Chondrocyte (in vitro differentiated cells): ENCODE measurements around the gene ITPK1. TPM values are rescaled to one million over a fixed set of nuclear protein-coding genes. Genes with fewer than 3 reads are reported as not detected.
A peak's percentile ranks its signal among the peaks of the same experiment; 100 is the strongest.

Experiments used
- DNase-seq: peaks from one replicate; pipeline ENCODE4 v3.0.0; 2021; ENCODE audit warnings: mixed read lengths, low spot score
- H3K27ac Mint-ChIP-seq: one replicate; pipeline ENCODE4 v1.8.0; 2021; ENCODE audit warnings: mild to moderate bottlenecking, moderate library complexity, mixed read lengths; ENCODE audit not compliant: unreplicated experiment
- H3K27me3 Mint-ChIP-seq: 2 replicates; pipeline ENCODE4 v1.8.0; 2021; ENCODE audit warnings: low read depth, mixed read lengths
- H3K36me3 Mint-ChIP-seq: 2 replicates; pipeline ENCODE4 v1.8.0; 2021; ENCODE audit warnings: low read depth, mixed read lengths
- H3K4me1 Mint-ChIP-seq: 2 replicates; pipeline ENCODE4 v1.8.0; 2021; ENCODE audit warnings: low read depth, mild to moderate bottlenecking, mixed read lengths
- H3K4me3 Mint-ChIP-seq: one replicate; pipeline ENCODE4 v1.8.0; 2021; ENCODE audit warnings: mild to moderate bottlenecking, moderate library complexity, mixed read lengths; ENCODE audit not compliant: unreplicated experiment
- H3K9me3 Mint-ChIP-seq: 2 replicates; pipeline ENCODE4 v1.8.0; 2021; ENCODE audit warnings: low read depth, mixed read lengths
- total RNA-seq: library from RNA; stranded (reverse); gene quantifications from 3 replicates; pipeline ENCODE4 v1.2.1, GENCODE V29; 2021
- TF ChIP-seq, protein P1 (sequence below): fragments of 200-600 bp; sonication (generic); IDR thresholded peaks from 2 replicates; pipeline ENCODE4 v1.5.0; 2021; ENCODE audit warnings: antibody characterized with exemption, mild to moderate bottlenecking, moderate library complexity

ITPK1 gene
- total RNA-seq, 1 donor from 2014 or later = 27.7 TPM

DNA sequence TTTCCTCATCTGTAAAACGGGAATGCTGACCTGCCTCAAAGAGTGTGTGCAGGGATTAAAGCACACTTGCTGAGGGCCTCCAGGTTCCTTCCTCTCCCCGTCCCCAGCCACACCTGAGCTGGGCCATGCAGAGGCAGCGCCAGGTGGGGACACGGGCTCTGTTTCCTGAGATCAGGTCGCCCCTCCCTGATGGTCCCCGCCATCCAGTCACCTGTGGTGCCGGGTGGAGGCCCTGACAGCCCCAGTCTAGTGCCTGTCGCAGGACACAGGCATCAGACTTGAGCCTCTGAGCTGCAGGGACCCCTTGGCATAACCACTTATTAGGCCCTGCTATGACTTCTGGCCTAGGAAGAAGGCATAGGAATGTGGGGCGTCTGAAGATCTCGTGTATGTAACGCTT is 180.3 kb downstream of the ITPK1 start:
- no peaks in the 10 kb centered on the region for H3K36me3 Mint-ChIP-seq
- TF ChIP-seq, protein P1, sequence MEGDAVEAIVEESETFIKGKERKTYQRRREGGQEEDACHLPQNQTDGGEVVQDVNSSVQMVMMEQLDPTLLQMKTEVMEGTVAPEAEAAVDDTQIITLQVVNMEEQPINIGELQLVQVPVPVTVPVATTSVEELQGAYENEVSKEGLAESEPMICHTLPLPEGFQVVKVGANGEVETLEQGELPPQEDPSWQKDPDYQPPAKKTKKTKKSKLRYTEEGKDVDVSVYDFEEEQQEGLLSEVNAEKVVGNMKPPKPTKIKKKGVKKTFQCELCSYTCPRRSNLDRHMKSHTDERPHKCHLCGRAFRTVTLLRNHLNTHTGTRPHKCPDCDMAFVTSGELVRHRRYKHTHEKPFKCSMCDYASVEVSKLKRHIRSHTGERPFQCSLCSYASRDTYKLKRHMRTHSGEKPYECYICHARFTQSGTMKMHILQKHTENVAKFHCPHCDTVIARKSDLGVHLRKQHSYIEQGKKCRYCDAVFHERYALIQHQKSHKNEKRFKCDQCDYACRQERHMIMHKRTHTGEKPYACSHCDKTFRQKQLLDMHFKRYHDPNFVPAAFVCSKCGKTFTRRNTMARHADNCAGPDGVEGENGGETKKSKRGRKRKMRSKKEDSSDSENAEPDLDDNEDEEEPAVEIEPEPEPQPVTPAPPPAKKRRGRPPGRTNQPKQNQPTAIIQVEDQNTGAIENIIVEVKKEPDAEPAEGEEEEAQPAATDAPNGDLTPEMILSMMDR = no peak
- H3K27me3 Mint-ChIP-seq = no peaks in the 10 kb centered on the region
- H3K4me1 Mint-ChIP-seq = no peaks in the 10 kb centered on the region
- no peak overlapping the region for H3K4me3 Mint-ChIP-seq
- no peak overlapping the region for H3K27ac Mint-ChIP-seq
- no peaks in the 10 kb centered on the region for H3K9me3 Mint-ChIP-seq
- DNase-seq = no peak

DNA sequence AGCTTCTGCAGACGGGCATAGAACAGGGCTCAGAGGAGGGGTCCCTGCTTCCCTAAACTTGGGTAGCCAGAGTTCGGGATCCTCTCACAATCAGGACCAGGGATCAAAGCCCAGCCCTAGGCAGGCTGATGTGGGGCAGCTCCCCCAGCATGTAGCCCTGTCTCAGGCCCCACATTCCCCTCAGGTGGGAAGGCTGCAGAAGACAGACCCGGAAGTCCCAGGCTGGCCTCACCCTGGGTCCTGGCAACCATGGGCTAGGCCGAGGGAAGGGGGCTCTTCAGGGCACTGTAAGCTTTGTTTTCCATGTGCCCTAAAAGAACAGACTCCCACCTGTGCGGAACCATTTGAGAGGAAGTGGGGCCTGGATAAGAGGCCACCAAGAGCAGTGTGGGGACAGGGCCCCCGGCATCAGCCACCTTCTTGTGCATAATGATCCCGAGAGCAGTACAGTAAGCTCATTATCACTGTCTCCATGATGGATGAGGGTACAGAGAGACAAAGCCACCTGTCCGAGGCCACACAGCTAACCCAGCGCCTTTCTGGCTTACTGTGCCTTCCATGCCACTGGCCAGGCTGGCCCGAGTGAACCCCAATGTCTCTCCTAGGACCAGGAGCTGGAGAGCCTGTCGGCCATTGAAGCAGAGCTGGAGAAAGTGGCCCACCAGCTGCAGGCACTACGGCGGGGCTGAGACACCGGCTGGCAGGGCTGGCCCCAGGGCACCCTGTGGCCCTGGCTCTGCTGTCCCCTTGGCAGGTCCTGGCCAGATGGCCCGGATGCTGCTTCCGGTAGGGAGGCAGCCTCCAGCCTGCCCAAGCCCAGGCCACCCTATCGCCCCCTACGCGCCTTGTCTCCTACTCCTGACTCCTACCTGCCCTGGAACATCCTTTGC is 181.3 kb downstream of the ITPK1 start:
- no peak for DNase-seq
- Mint-ChIP-seq H3K9me3 (no peaks in the 10 kb centered on the region), H3K4me1 (no peaks in the 10 kb centered on the region), H3K27ac (no peak overlapping the region), H3K27me3 (peaks cover 1% of the 10 kb centered on the region), H3K36me3 (no peaks in the 10 kb centered on the region), H3K4me3 (no peak overlapping the region)
- TF ChIP-seq, protein P1 = no peak

DNA sequence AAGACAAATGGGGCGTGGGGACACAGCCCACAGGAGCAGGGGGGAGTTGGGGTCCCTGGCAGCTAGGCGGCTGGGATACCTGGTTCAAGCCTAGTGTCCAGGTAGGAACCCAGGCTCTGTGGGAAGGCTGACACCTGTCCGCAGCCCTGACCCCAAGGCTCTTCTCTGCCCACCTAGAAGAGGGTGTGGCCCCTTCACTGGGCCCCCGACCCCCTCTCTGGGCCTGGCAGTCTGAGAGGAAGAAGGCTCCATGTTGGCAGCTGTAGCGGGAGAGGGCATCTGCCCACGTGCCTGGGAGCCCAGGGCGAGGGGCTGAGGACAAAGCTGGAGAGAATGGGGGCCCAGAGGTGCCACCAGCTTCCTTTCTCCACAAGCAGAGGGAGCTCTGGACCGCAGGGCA is 182.2 kb downstream of the ITPK1 start:
- Mint-ChIP-seq H3K27me3 (peaks cover 3% of the 10 kb centered on the region), H3K36me3 (no peaks in the 10 kb centered on the region), H3K27ac (no peak overlapping the region), H3K4me1 (no peaks in the 10 kb centered on the region), H3K4me3 (no peak overlapping the region), H3K9me3 (no peaks in the 10 kb centered on the region)
- DNase-seq = no peak
- TF ChIP-seq, protein P1 = no peak

DNA sequence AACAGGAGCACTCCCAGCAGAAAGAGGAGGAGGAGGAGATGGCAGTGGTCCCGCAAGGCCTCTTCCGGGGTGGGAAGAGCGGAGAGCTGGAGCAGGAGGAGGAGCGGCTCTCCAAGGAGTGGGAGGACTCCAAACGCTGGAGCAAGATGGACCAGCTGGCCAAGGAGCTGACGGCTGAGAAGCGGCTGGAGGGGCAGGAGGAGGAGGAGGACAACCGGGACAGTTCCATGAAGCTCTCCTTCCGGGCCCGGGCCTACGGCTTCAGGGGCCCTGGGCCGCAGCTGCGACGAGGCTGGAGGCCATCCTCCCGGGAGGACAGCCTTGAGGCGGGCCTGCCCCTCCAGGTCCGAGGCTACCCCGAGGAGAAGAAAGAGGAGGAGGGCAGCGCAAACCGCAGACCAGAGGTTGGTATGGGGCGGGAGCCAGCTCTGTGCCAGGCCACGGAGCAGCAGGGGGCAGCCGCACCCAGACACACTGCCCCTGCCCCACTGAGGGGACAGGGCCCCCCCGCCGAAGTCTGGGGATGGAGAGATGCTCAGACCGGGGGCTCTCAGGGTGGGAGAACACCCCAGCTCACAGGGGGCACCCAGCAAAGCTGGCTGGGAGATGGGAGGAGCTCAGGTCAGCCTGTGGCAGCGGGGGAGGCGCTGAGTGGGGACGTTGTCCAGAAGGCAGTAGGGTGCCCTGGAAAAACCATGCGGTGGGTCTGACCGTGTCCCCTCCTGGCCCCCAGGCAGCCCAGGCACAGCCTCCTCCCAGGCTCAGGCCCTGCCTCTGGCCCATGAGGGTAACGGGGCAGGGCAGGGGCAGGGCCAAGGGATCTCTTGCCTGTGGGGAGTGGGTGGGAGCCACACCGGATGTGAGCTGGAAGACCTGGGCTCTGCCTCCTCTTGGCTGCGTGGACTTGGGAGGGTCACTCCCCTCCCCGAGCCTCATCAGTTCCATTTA is 183.0 kb downstream of the ITPK1 start:
- Mint-ChIP-seq H3K27me3 (peaks cover 6% of the 10 kb centered on the region), H3K36me3 (no peaks in the 10 kb centered on the region), H3K9me3 (no peaks in the 10 kb centered on the region), H3K4me1 (no peaks in the 10 kb centered on the region), H3K27ac (no peak overlapping the region), H3K4me3 (no peak overlapping the region)
- TF ChIP-seq, protein P1 = no peak
- DNase-seq = peak; percentile 87
